Measurements from ENCODE around the gene RNF17.

The RNF17 gene

GRCh38 chr13:24906268-24906667 lies 142.3 kb downstream of the RNF17 start:
- DNase-seq: no peak

- DNase-seq: no peak
Measured at GRCh38 chr13:24910502-24911132, 146.6 kb downstream of the RNF17 start.

- no peak for DNase-seq
Measured at GRCh38 chr13:24911133-24911908, 147.4 kb downstream of the RNF17 start.

- no peak for DNase-seq
Measured at GRCh38 chr13:24916464-24916863, 152.5 kb downstream of the RNF17 start.

GRCh38 chr13:24921003-24921402 lies 157.0 kb downstream of the RNF17 start:
- DNase-seq: no peak

GRCh38 chr13:24921881-24922280 lies 157.9 kb downstream of the RNF17 start:
- DNase-seq: no peak

- DNase-seq: no peak
Measured at GRCh38 chr13:24922387-24922744, 158.4 kb downstream of the RNF17 start.

- peak; percentile 88 for DNase-seq
Measured at GRCh38 chr13:24922745-24923591, 159.0 kb downstream of the RNF17 start.

GRCh38 chr13:24925318-24926231 lies 161.6 kb downstream of the RNF17 start:
- DNase-seq: no peak

GRCh38 chr13:24927810-24928404 lies 163.9 kb downstream of the RNF17 start:
- DNase-seq: no peak

- no peak for DNase-seq
Measured at GRCh38 chr13:24929196-24929595, 165.2 kb downstream of the RNF17 start.

Measured in NCI-H446 treated with DMSO at 0.1 percent for 48 hours (cell line).